Activated CD4-positive, alpha-beta T cell treated with anti-CD3 and anti-CD28 coated beads for 36 hours (primary cell): ENCODE results near the gene PINLYP. TPM values are rescaled to one million over a fixed set of nuclear protein-coding genes. Genes with fewer than 3 reads are reported as not detected.
A peak's percentile ranks its signal among the peaks of the same experiment; 100 is the strongest.

Experiments
- ATAC-seq: fragments of 200-7000 bp; cut with Tn5 transposase; one replicate; pipeline ENCODE4 v1.10.0; 2021; ENCODE audit warnings: mild to moderate bottlenecking, moderate library complexity
- CTCF ChIA-PET: fragments of 350-600 bp; sonication (Branson Sonifier 250); formaldehyde crosslinking; loops from one replicate; lab custom pipeline; 2021; ENCODE audit warnings: antibody characterized with exemption; lab: Charles Lee
- POLR2A ChIA-PET: fragments of 350-600 bp; sonication (Branson Sonifier 250); formaldehyde crosslinking; loops from one replicate; lab custom pipeline; 2021; ENCODE audit warnings: antibody characterized with exemption, inconsistent platforms; lab: Charles Lee
- DNase-seq: peaks from one replicate; pipeline ENCODE4 v3.0.0-alpha.2; 2020
- H3K27ac Mint-ChIP-seq: one replicate; pipeline ENCODE4 v1.8.0; 2021; ENCODE audit warnings: mixed read lengths
- H3K27me3 Mint-ChIP-seq: one replicate; pipeline ENCODE4 v1.8.0; 2021; ENCODE audit warnings: mixed read lengths
- H3K36me3 Mint-ChIP-seq: one replicate; pipeline ENCODE4 v1.8.0; 2021; ENCODE audit warnings: low read depth, mixed read lengths
- H3K4me1 Mint-ChIP-seq: one replicate; pipeline ENCODE4 v1.8.0; 2021; ENCODE audit warnings: mixed read lengths
- H3K4me3 Mint-ChIP-seq: one replicate; pipeline ENCODE4 v1.8.0; 2021; ENCODE audit warnings: mild to moderate bottlenecking, moderate library complexity, mixed read lengths
- H3K9me3 Mint-ChIP-seq: one replicate; pipeline ENCODE4 v1.8.0; 2021; ENCODE audit warnings: low read depth, mixed read lengths
- intact Hi-C, 2 experiments: fragments of 100-400 bp; cut with DNase I in 1 of 2; cut with micrococcal nuclease in 1 of 2; formaldehyde crosslinking; loops; one replicate each; pipeline versions ENCODE4 v1.14.2 to v1.15.1; 2022 to 2024; cut with DNase I, micrococcal nuclease
- total RNA-seq, 2 experiments: library from RNA; stranded (reverse); gene quantifications; one replicate each; pipeline ENCODE4 v1.2.3, GENCODE V29; 2021

PINLYP gene
- total RNA-seq, 2 experiments from 2014 or later = 3.5 to 3.6 TPM

DNA sequence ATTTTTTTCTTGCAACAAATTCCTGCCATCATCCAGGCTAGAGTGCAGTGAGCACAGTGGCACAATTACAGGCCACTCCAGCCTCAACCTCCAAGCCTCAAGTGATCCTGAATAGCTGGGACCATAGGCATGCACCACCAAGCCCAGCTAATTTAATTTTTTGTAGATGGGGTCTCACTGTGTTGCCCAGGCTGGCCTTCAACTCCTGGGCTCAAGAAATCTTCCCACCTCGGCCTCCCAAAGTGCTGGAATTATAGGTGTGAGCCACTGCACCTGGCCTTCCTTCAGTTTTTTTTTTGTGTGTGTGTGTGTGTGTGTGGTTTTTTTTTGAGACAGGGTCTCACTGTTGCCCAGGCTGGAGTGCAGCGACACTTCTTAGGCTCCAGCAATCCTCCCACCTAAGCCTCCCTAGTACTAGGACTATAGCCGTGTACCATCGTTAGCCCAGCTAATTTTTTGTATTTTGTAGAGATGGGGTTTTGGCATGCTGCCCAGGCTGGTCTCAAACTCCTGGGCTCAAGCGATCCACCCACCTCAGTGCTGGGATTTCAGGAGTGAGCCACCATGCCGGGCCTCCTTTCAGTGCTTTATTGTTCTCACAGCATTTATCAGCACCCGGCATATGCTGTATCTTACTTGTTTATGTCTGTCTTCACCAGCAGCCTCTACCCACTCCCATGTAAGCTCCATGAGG is 30.4 kb downstream of the PINLYP start:
- ATAC-seq (no peak), DNase-seq (no peak)
- ChIA-PET CTCF (interaction anchor here (0.6 to 1.3 kb wide), 3 partner anchors 37 to 52 kb away, joined by 3 to 4 read pairs (median 3); no protein-coding TSS in a partner anchor), POLR2A (no interaction called here)
- H3K4me3 Mint-ChIP-seq = no peak overlapping the region
- H3K27me3 Mint-ChIP-seq = no peaks in the 10 kb centered on the region
- H3K27ac Mint-ChIP-seq = peak overlapping the region; percentile 23
- intact Hi-C loops = no loop called here
- no peaks in the 10 kb centered on the region for H3K4me1 Mint-ChIP-seq
- no peaks in the 10 kb centered on the region for H3K9me3 Mint-ChIP-seq
- H3K36me3 Mint-ChIP-seq = no peaks in the 10 kb centered on the region

DNA sequence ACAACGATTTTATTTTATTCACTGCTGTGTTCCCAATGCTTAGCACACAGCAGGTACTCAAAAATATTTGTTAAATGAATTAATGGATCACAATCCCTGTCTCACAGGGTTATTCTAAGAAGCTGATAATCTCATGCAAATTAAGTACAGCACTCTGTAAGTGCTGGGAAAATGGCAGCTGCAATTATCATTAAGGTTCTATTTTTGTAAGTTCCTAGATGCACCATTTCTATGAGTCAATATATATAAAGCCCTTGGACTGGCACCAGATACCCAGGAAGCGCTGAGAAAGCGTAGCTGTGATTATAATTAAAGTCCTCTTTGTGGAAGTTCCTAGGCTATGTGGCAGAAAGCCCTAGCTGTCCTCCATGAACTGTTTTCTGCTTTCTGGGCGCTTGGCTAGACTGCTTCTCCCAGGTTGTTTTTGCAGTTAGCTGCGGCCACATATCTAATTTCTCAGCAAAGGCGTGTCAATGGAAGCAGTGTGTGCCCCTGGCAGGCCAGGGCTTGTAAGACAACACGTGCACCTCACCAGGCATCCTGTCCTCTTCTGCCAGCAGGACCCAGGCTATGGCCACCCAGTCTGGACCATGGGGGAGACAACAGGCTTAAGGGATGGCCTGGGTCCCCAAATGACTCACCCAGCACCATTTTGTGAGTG is 31.1 kb downstream of the PINLYP start:
- Mint-ChIP-seq H3K27me3 (no peaks in the 10 kb centered on the region), H3K4me3 (no peak overlapping the region), H3K9me3 (no peaks in the 10 kb centered on the region), H3K36me3 (no peaks in the 10 kb centered on the region), H3K4me1 (no peaks in the 10 kb centered on the region), H3K27ac (no peak overlapping the region)
- intact Hi-C loops = no loop called here
- DNase-seq = no peak
- no peak for ATAC-seq
- ChIA-PET POLR2A (no interaction called here), CTCF (interaction anchor here (1.0 to 1.3 kb wide), 2 partner anchors 38 to 70 kb away, joined by 3 read pairs; no protein-coding TSS in a partner anchor)

DNA sequence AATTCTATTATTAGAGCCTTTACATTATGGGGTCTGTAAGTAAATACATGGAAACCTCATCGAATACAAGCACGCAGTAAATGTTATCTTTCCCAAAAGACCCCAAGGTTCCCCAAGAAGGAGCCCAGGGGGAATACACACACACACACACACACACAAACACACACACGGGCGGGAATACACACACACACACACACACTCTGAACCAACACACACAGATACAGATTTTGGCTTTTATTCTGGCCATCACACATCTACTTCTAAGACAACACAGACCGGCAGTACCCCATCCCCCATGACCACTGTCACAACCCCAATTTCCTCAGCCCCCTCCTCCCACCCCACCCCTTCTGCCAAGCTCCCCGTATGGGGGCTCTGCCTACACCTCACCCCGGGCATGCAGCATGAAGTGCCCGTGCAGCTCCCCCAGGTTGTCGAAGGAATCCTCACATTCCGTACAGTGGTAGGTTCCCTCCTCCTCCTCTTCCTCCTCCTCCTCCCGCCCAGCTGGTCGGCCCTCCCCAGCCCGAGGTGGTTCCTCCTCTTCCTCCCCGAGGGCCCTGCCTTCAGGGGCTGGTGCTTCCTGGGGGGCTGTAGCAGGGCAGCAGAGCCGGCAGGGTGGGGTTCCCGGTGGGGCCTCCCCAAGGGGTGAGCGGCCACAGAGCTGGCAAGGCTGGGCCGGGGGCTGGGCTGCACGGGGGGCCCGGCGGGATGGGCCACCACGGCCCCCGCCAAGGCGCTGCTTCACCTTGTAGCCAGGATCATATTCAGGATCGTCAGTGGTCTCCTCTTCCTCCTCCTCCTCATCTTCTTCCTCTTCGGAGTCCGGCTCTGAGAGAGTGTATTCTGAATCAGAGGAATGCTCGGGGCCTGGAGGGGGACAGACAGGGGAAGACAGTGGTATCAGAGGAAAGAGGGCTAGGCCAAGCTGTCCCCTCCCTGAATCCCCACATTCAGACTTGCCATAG is 31.9 kb downstream of the PINLYP start:
- no peak for DNase-seq
- no peak overlapping the region for H3K27ac Mint-ChIP-seq
- H3K27me3 Mint-ChIP-seq = no peaks in the 10 kb centered on the region
- POLR2A ChIA-PET = no interaction called here
- no peaks in the 10 kb centered on the region for H3K9me3 Mint-ChIP-seq
- H3K4me3 Mint-ChIP-seq = no peak overlapping the region
- CTCF ChIA-PET = interaction anchor here (1.0 to 1.3 kb wide), 3 partner anchors 11 to 71 kb away, joined by 3 to 4 read pairs (median 3); partner anchors contain the start of gene ZNF576
- ATAC-seq = peak; percentile 12
- intact Hi-C loops = no loop called here
- H3K36me3 Mint-ChIP-seq = peaks cover 4% of the 10 kb centered on the region
- no peaks in the 10 kb centered on the region for H3K4me1 Mint-ChIP-seq

GRCh38 chr19:43609872-43610271 is 34.3 kb downstream of the PINLYP start:
- ChIA-PET CTCF (no interaction called here), POLR2A (no interaction called here)
- ATAC-seq (no peak), DNase-seq (no peak)
- Mint-ChIP-seq H3K4me1 (no peaks in the 10 kb centered on the region), H3K4me3 (no peak overlapping the region), H3K9me3 (no peaks in the 10 kb centered on the region), H3K27ac (no peak overlapping the region), H3K27me3 (no peaks in the 10 kb centered on the region), H3K36me3 (peaks cover 4% of the 10 kb centered on the region)
- intact Hi-C loops = no loop called here

- H3K4me1 Mint-ChIP-seq = no peaks in the 10 kb centered on the region
- no peaks in the 10 kb centered on the region for H3K9me3 Mint-ChIP-seq
- ChIA-PET CTCF (no interaction called here), POLR2A (no interaction called here)
- intact Hi-C loops = no loop called here
- no peak overlapping the region for H3K4me3 Mint-ChIP-seq
- H3K27ac Mint-ChIP-seq = no peak overlapping the region
- DNase-seq (no peak), ATAC-seq (no peak)
- H3K27me3 Mint-ChIP-seq = no peaks in the 10 kb centered on the region
- H3K36me3 Mint-ChIP-seq = peaks cover 4% of the 10 kb centered on the region
Measured at GRCh38 chr19:43610493-43610892, 34.9 kb downstream of the PINLYP start.

- CTCF ChIA-PET = no interaction called here
- Mint-ChIP-seq H3K36me3 (peaks cover 4% of the 10 kb centered on the region), H3K9me3 (no peaks in the 10 kb centered on the region), H3K27ac (no peak within 1 kb of the TSS), H3K4me3 (no peak within 1 kb of the TSS), H3K27me3 (no peaks in the 10 kb centered on the region), H3K4me1 (no peaks in the 10 kb centered on the region)
- POLR2A ChIA-PET = no interaction called here
- ATAC-seq (no peak), DNase-seq (no peak)
- intact Hi-C loops = no loop called here
Measured at GRCh38 chr19:43611788-43612187, 36.2 kb downstream of the PINLYP start, which contains the start of gene SRRM5. Gene SRRM5, plus strand, starts transcription at chr19:43612088. Its CDS starts 34 bp downstream, at chr19:43612122.

DNA sequence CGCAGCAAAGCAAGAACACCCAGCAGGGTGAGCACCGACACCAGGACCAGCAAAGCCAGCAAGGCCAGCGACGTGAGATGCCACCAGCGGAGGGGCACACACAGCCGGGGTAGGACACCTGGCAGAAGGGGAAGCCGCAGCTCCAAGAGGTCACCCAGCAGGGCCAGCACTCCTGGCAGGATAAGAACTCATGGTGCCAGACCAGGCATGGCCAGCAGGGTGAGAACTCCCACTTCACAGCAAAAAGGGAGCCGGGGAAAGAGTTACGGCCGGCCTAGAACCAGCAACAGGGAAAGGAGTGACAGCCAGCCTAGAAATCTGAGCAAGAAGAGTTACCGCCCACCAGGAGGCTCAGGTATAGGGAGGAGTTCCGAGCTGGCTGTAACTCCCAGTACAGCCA is 36.8 kb downstream of the PINLYP start:
- Mint-ChIP-seq H3K4me3 (no peak overlapping the region), H3K9me3 (no peaks in the 10 kb centered on the region), H3K27me3 (no peaks in the 10 kb centered on the region), H3K27ac (no peak overlapping the region), H3K4me1 (no peaks in the 10 kb centered on the region), H3K36me3 (peaks cover 4% of the 10 kb centered on the region)
- CTCF ChIA-PET = interaction anchor here (0.8 kb wide), 1 partner anchor 1112 kb away, joined by 3 read pairs; no protein-coding TSS in a partner anchor
- ATAC-seq = no peak
- DNase-seq = no peak
- POLR2A ChIA-PET = no interaction called here
- intact Hi-C loops = no loop called here

GRCh38 chr19:43616306-43616705 is 40.7 kb downstream of the PINLYP start:
- no peak for ATAC-seq
- Mint-ChIP-seq H3K27me3 (no peaks in the 10 kb centered on the region), H3K9me3 (no peaks in the 10 kb centered on the region), H3K4me1 (peaks cover 10% of the 10 kb centered on the region), H3K27ac (no peak overlapping the region), H3K36me3 (peaks cover 4% of the 10 kb centered on the region), H3K4me3 (no peak overlapping the region)
- POLR2A ChIA-PET = no interaction called here
- CTCF ChIA-PET = interaction anchor here (0.8 kb wide), 1 partner anchor 22 kb away, joined by 5 read pairs; no protein-coding TSS in a partner anchor
- no peak for DNase-seq
- intact Hi-C loops = no loop called here

GRCh38 chr19:43616954-43617353 is 41.4 kb downstream of the PINLYP start:
- Mint-ChIP-seq H3K27me3 (no peaks in the 10 kb centered on the region), H3K4me1 (peaks cover 10% of the 10 kb centered on the region), H3K36me3 (peaks cover 2% of the 10 kb centered on the region), H3K9me3 (no peaks in the 10 kb centered on the region), H3K27ac (no peak overlapping the region), H3K4me3 (no peak overlapping the region)
- CTCF ChIA-PET = interaction anchor here (1.1 kb wide), 1 partner anchor 61 kb away, joined by 4 read pairs; no protein-coding TSS in a partner anchor
- ATAC-seq = no peak
- POLR2A ChIA-PET = no interaction called here
- no peak for DNase-seq
- intact Hi-C loops = no loop called here

- intact Hi-C loops = loop anchor here (1.0 to 2.0 kb wide), 8 partner anchors 23 to 156 kb away; partner anchors contain the start of genes IRGQ (in 2 of the 2), PINLYP (in 2 of the 2), XRCC1 (in 2 of the 2) and ZNF576 (in 2 of the 2)
- H3K9me3 Mint-ChIP-seq = no peaks in the 10 kb centered on the region
- CTCF ChIA-PET = no interaction called here
- peak overlapping the region; percentile 99 for H3K27ac Mint-ChIP-seq
- ATAC-seq (peak; percentile 68), DNase-seq (peak; percentile 79)
- H3K27me3 Mint-ChIP-seq = no peaks in the 10 kb centered on the region
- peaks cover 11% of the 10 kb centered on the region for H3K4me1 Mint-ChIP-seq
- no peaks in the 10 kb centered on the region for H3K36me3 Mint-ChIP-seq
- POLR2A ChIA-PET = interaction anchor here (0.7 kb wide), 1 partner anchor 114 kb away, joined by 3 read pairs; no protein-coding TSS in a partner anchor
- peak overlapping the region; percentile 94 for H3K4me3 Mint-ChIP-seq
Measured at GRCh38 chr19:43618921-43619261, 43.3 kb downstream of the PINLYP start.
